Caki2 (cell line): Measurements from ENCODE around the gene CRYBG3. TPM values are rescaled to one million over a fixed set of nuclear protein-coding genes. Genes with fewer than 3 reads are reported as not detected.
A peak's percentile ranks its signal among the peaks of the same experiment; 100 is the strongest.

Experiments used
- DNase-seq: peaks from one replicate; pipeline ENCODE4 v3.0.0-alpha.2; 2015; ENCODE audit warnings: low read depth
- in situ Hi-C: cut with HindIII; loops from 2 replicates; pipeline ENCODE4 v1.10.0; 2016; ENCODE audit warnings: low sequenced_read_pairs, low pct_unique_long_range_greater_than_20kb, mixed read lengths
- total RNA-seq: library from RNA; depleted of rRNA; stranded (reverse); fragments of >200 nt; shearing (Covaris generic); gene quantifications from 2 replicates; pipeline ENCODE4 v1.2.3, GENCODE V29; 2014; ENCODE audit warnings: low replicate concordance; rRNA removed

Gene CRYBG3
- 2.0 and 3.2 TPM in 2 replicates for total RNA-seq

DNA sequence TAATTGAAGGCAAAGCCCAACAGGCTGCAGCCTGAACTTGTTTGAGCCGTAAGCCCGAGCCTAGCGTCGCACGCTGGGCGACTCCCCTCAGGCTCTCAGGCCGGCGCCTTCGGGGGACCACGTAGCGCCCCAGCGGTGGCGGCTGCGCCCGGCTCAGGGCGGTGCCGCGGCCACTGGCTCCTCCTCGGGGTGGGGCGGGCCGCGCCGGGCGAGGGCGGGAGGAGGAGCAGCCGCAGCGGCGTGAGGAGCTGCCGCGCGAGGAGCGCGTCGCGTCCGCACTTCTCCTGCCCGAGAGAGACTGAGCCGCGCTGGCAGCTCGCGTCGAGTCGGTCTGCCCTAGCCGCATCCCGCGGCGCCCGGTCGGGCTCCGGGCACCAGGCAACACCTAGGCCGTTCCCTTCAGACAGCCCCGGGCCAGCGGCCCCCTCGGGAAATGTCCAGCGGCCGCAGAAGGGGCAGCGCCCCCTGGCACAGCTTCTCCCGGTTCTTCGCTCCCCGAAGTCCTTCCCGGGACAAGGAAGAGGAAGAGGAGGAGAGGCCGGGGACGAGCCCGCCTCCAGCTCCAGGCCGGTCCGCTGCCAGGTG lies at the start of gene CRYBG3:
CRYBG3 (plus strand) TSS at position 238 of the 585 bp plus-strand sequence; CDS start at position 434, 196 bp downstream.
- in situ Hi-C loops: no loop called here
- peak; percentile 75 for DNase-seq

DNA sequence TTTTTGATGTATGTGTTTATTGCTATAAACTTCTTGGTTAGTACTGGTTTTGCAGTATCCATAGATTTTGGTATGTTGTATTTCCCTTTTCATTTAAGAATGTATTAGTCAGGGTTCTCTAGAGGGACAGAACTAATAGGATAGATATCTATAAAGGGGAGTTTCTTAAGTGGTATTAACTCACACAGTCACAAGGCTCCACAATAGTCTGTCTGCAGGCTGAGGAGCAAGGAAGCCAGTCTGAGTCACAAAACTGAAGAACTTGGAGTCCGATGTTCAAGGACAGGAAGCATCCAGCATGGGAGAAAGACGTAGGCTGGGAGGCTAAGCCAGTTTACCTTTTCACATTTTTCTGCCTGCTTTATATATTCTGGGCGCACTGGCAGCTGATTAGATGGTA lies 48.9 kb upstream of the CRYBG3 start:
- in situ Hi-C loops: no loop called here
- no peak for DNase-seq

DNA sequence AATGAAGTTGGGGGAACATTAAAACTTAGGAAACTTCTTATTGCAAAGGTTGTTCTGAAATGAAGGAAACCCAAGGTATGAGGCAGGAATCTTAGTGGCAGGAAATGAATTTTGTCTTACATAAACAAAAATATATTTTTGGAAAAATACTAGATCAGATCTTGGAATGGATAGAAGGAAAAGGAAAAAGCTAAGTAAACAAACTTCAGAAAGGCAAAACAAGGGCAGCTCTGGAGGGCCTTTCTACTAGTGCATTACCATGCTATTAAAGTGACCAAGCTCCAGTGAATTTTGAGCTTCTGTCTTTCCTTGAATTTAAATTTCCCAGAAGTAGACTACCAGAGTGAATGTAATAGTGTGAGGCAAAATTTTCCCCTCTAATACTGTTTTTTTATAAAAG lies 43.7 kb upstream of the CRYBG3 start:
- no peak for DNase-seq
- in situ Hi-C loops: no loop called here

DNA sequence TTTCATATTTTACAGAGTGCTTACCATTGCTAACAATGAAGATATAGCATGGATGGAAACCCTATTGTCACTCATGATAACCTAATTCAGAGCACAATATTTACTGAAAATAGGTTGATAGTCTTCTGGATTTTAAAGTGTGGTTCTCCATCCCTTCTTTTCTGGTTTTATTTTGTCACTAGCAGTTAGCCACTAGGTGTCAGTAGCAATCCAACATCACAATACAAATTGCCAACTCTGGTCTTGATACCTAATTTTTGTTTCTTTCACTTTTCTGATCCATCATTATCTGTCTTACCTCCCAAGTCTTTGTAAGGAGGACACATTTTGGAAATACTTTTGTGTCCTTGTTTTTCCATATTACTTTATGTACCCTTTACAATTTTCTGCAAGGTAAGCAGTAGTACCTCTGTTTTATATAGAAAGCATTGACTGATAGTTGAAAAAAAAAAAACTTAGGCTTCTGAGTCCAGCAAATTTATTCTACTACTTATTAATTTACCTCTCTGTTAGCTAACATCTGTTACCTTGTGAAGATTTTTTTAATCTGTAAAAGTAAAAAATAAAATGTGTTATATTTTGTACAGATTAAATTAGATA lies 28.3 kb upstream of the CRYBG3 start:
- in situ Hi-C loops: no loop called here
- DNase-seq: peak; percentile 27

DNA sequence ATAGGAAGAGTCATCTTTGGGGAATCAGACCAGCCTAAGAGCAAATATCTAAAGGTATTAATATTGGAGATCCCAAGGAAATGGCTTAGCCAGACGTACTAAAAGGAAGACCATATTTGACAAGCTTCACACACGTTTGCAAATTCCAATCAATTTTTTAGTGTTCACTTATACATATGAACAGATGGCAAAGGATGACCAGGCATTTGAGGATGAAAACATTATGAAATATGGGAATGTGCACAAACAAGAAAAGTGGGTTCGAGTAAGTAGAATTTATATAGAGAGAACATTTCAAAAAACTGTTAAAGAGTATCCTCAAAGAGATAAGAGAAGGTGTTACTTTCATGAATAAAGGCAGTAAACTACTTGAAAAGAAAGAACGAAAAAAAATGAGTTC lies 25.9 kb upstream of the CRYBG3 start:
- in situ Hi-C loops: no loop called here
- no peak for DNase-seq

DNA sequence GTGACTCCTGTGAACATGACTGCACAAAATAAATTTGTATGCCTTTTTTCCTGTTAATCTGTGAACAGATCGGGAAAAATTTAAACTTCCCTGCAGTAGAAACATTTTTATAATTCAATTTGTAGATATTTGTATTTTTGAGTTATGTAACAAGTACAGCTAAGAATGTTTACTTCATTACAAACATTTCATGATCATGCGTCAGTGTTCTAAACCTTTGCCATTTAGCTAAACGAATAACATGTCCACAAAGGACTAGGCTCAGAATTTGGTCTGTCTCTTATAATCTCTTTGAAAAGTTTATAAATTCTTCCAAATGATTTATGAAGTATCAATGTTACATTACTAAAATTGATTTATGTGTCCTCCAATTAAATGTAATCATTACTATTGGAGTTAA lies 17.3 kb upstream of the CRYBG3 start:
- in situ Hi-C loops: no loop called here
- no peak for DNase-seq

DNA sequence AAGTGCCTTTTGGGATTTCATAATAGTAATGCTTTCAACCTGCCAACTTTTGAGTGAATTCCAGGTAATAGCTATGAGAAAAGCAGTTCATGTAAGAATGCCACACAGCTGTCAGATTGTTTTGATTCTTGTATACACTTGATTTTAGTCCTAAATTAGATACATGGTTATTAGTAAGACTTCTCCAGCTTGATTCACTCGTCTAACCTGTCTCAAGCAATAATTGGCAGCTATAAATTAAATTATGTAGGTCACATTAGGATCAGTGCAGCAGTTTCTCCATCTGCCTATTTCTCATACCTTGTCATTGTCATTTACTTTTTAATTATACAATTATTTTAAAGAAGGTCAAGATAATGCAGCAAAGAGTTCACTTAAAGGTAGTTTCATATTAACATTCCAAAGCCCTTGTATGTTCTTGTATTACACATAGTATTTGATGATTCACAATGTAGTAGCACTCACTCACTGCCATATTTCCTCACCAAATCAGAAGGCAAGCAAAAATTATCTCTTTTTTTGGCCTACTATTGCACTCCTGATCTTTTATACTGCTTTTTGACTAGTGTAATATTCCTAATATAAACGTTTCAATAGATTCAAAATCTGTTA lies 10.9 kb upstream of the CRYBG3 start:
- no peak for DNase-seq

DNA sequence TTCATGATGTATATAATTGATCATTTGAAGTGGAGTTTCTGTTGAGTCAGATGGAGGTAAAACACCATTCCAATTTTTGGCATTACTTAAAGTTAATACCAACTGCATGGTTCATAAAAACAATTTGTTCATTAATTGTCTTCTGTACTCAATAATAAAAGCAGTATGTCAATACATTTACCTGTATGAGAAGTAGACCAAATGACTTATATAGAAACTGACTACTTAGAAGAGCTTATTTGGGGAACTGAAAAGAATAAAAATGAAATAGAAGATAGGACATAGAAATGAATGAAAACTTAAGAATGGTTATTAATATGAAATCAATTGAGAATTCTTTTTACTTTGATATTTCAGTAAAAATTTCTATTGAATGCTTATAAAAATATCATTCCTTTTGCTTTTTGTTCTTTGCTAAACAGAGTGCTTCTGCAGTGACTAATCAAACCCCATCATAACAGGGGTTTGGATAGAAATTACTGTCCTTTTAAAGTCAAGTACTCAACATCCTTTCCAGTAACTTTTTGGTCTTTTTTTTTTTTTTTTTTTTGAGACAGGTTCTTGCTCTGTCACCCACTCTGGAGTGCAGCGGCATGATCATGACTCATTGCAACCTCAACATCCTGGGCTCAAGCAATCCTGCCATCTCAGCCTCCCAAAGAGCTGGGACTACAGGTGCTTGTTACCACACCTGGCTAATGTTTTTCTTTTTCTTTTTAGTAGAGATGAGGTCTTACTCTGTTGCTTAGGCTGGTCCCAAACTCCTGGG lies 6.5 kb upstream of the CRYBG3 start:
- DNase-seq: peak; percentile 9
- in situ Hi-C loops: no loop called here

More for the DNA sequence above, 10.9 kb upstream of the CRYBG3 start:
- in situ Hi-C loops: no loop called here

DNA sequence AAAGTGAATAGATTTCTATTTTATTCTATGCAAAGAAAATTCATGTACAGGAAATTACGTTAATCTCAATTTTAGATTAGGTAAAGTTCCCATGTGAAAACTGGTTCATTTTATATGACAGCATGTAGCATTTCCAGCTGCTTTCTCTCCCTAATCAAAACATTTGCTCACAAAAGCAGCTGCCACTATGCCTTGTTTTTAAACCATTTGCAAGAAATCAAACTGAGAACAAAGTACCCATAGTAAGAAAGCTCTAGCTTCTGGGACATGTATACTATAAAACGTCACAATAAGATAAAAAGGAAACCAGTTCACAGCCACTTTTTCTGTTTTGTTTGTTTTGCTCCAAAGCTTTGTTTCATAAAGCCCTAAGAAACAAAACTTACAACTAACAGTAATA lies 5.0 kb upstream of the CRYBG3 start:
- DNase-seq: no peak
- in situ Hi-C loops: no loop called here

DNA sequence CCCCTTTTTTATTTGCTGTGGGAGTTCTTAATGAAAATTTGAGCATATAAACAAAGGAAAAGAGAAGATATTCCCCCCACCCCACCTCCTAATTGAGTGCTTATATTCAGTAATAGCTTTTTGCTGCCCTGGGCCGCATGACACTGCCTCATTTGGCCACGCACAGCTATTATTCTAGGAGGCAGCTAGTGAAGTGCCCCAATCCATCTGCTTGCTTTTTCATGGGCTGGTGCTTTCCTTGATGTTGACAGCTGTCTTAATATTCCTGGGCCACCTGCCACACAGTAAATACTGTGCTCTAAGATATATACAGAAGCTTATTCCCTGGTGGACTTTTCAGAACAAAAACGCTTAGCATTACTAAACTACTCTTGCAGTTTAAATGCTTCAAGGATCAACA lies 3.8 kb upstream of the CRYBG3 start:
- DNase-seq: no peak
- in situ Hi-C loops: no loop called here

DNA sequence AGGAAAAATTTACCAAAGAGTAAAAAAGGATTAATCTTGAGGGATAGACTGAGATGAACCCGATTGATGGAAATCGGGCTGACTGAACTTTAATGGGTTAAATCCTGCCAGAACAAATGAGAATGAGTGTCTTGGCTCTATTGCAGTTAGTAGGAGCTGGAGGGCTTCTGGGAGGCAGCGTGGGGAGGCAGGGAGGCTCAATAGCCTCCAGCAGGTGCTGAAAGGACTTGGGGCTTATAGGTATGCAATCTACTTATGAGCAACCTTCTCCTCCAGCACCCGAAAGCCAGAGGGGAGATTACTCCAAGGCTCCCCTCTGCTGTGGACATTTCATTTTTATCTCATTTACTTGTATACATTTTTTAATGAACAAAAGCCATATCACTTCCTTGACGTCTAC lies 1.0 kb upstream of the CRYBG3 start:
- DNase-seq: peak; percentile 0
- in situ Hi-C loops: no loop called here

DNA sequence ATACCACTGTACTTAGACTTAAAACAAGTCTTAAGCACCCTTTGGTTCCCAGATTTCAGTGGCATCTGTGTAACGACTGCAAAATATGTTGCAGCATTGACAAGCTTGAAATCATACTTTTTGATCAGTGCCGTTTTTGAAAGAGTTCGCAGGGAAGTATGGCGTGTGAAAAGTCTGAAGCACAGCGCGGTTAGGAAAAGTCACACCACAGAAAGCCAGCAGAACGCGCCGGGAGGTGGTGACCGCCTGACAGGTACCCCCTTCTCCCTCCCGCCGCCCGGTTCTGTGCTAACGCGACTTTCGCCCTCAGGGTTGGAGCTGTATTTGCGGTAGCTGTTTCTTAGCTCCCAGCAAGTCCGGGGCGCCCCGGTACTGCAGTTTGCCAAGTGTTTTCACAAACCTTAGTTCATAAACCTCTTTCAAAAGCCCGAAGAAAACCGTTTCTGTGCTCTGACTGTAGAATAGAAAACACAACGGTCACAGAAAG lies 481 bp upstream of the CRYBG3 start:
- no peak for DNase-seq

DNA sequence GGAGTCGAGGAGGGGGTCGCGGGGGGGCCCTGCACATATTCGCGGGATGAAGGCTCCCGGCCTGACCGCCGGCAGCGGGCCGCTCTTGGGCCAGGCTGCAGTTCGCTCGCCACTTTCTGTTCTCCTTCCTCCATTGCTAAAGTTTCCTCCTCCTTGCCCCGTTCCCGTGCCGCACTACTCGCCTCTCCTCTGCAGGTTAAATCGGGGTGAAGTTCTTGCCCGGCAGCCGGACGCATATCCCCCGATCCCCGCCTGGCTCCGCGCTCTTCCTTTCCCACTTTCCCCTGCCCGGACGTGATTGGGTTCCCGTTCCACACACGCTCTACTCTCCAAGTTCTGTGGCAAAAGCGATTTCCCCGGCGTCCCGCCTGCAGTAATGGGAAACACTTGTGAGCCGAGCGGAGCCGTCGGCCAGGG lies 556 bp downstream of the CRYBG3 start:
- in situ Hi-C loops: no loop called here
- no peak for DNase-seq

More for the DNA sequence above, 481 bp upstream of the CRYBG3 start:
- in situ Hi-C loops: no loop called here

DNA sequence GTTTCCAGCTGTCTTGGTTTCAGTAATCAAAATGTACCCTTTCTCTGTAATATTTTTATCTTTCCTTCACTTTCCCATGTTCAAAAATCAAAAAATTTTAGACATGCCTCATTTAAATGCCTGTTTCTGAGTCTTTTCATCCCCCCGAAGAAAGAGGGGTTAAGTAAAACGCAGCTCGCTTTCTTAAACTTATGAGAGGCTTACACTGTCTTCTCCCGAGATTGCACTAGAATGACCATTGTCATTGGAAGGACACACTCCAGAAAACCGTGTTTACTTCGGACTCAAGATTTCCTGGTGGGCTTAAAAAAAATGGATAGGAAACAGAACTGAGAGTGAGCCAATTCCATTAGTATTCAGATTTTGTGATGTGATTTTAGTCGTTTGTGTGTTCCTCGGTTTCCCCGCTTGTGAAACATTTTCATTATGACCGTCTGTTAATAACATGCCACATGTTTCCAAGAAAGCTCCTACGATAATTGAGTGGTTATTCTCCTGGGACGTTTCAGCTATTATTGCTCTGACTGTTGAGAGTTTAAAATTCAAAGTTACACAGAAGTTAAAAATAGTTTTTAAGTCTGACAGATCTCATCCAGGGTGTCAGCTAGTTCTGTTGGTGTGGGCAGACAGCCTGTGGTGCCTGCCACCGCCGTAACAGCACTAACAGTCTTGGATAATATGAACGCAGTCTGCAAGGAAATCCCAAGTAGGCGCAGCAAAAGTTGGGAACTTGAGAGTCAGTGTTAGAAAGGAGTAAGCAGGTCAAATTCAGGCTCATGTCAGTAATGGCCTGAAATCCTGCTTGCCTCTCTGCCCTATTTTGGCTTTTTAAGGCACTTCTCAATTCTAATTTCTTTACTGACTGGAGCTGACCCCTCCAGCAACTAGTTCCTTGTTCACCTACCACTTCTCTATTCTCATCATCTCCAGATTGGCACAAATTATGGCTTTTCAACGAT lies 1.5 kb downstream of the CRYBG3 start:
- no peak for DNase-seq
- in situ Hi-C loops: no loop called here

DNA sequence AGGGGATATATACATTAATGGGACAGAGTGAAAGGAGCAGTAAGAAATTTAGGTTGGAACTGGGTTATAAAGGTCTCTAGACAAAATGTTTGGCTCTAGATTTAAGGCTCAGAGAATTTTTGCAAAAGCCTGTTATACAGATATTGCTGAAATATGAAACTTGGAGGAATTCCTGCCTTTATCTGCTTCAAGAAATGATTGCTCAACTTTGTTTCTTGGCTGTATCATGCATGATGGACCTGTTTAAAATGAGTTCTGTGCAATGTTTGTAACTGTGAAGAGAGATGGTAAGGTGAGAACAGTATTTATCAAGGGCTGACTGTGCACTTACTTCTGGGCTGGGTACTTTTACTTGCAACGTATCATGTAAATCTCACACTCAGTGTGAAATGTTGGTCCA lies 3.3 kb downstream of the CRYBG3 start:
- in situ Hi-C loops: no loop called here
- DNase-seq: no peak

DNA sequence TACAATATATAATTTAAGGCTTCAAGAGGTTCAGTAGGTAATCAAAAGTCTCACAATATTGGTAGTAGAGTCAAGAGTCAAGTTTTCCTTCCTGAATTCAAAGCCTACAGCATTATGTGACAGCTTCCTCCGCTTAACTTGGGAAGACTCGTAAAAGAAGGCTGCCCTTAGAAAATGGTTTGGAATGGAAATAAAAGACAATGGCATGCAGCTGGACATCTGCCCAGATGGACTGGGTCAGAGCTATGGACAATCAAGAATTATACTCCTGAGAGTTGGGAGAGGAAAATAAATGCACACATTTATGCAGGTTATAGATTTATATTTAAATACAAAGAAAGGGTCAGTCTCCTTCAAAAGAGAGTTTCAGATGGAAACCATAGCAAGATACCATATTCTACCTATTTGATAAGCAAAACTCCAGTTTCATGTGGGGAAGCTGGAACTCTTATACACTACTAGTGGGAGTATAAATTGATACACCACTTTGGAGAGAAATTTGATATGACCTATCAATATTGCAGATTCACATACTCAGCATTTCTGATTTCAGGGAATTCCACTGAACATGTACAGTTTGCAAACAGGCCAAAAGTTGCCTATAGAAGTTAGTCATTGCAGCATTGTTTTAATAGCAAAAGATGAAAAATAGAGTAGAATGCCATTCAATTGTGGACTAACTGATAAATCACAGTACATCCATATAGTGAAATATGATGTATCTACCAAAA lies 6.1 kb downstream of the CRYBG3 start:
- in situ Hi-C loops: no loop called here
- DNase-seq: no peak

DNA sequence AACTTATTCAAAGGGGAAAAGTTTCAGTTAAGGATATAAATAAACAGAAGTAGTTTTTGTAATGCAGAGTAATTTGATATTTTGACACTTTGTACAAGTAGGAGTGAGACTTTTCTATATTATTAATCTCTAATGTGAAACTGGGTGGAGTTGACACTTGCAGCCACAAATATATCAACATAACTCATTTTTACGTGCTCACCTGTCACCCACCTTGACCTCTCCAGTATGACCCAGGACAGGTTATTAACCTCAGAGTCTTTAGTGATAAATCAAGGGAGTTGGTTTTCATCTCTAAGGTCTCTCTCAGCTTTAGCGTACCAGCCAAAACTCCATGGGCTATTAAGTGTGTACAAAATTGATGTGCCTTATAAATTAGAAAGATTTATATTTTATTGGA lies 7.4 kb downstream of the CRYBG3 start:
- DNase-seq: no peak
- in situ Hi-C loops: no loop called here
